Endodermal cell (in vitro differentiated cells): ENCODE results near the gene AACS. TPM values are rescaled to one million over a fixed set of nuclear protein-coding genes. Genes with fewer than 3 reads are reported as not detected.
"Not testable (repeated sequence)": the region's sequence is repeated elsewhere in the genome, so short reads cannot be mapped to it uniquely, and the experiment has no call there.

Source experiments
- DNase-seq: peaks from one replicate; pipeline ENCODE4 v3.0.0-alpha.2; 2017
- H3K27ac ChIP-seq: 2 replicates; pipeline ENCODE4 v1.5.1; 2013; ENCODE audit warnings: mild to moderate bottlenecking, low read depth, low read length, moderate library complexity
- H3K27me3 ChIP-seq: 2 replicates; pipeline ENCODE4 v1.6.1; 2013; ENCODE audit warnings: mild to moderate bottlenecking, low read length, moderate library complexity; ENCODE audit not compliant: insufficient read depth, control insufficient read depth, poor library complexity, severe bottlenecking
- H3K36me3 ChIP-seq: 2 replicates; pipeline ENCODE4 v1.7.0; 2013; ENCODE audit warnings: mild to moderate bottlenecking, low read length, moderate library complexity; ENCODE audit not compliant: control insufficient read depth, insufficient read depth
- H3K4me1 ChIP-seq: one replicate; pipeline ENCODE4 v1.7.0; 2013; ENCODE audit warnings: low read length; ENCODE audit not compliant: control insufficient read depth, insufficient read depth
- H3K4me3 ChIP-seq: 2 replicates; pipeline ENCODE4 v1.5.1; 2013; ENCODE audit warnings: mild to moderate bottlenecking, low read length, moderate library complexity
- H3K9ac ChIP-seq: 2 replicates; pipeline ENCODE4 v1.6.1; 2013; ENCODE audit warnings: mild to moderate bottlenecking, low read length, moderate library complexity; ENCODE audit not compliant: poor library complexity, severe bottlenecking; ENCODE audit errors: extremely low read depth
- H3K9me3 ChIP-seq: 2 replicates; pipeline ENCODE4 v1.6.1; 2013; ENCODE audit warnings: mild to moderate bottlenecking, low read length, moderate library complexity; ENCODE audit not compliant: control insufficient read depth
- H3K27ac Mint-ChIP-seq: 2 replicates; pipeline ENCODE4 v1.8.0; 2020; ENCODE audit warnings: mixed read lengths
- H3K27me3 Mint-ChIP-seq: 2 replicates; pipeline ENCODE4 v1.8.0; 2021; ENCODE audit warnings: mild to moderate bottlenecking, mixed read lengths; ENCODE audit not compliant: insufficient read depth
- H3K36me3 Mint-ChIP-seq: 2 replicates; pipeline ENCODE4 v1.8.0; 2020; ENCODE audit warnings: low read depth, mixed read lengths
- H3K4me1 Mint-ChIP-seq: 2 replicates; pipeline ENCODE4 v1.8.0; 2020; ENCODE audit warnings: mixed read lengths
- H3K4me3 Mint-ChIP-seq: 2 replicates; pipeline ENCODE4 v1.8.0; 2020; ENCODE audit warnings: mild to moderate bottlenecking, moderate library complexity, mixed read lengths
- H3K9me3 Mint-ChIP-seq: 2 replicates; pipeline ENCODE4 v1.8.0; 2020; ENCODE audit warnings: mild to moderate bottlenecking, mixed read lengths
- CTCF ChIP-seq: fragments of 200-600 bp; sonication (generic); conservative IDR thresholded peaks from 2 replicates; pipeline ENCODE4 v1.5.0; 2021; ENCODE audit warnings: antibody characterized with exemption, mild to moderate bottlenecking
- WGBS, 2 experiments: methylation state at CpG; one replicate each; pipeline versions ENCODE4 v1.1.5 to v1.1.7; 2013; ENCODE audit warnings: missing lambda C conversion rate in 2 of 2, mixed read lengths in 1 of 2; ENCODE audit not compliant: insufficient coverage in 1 of 2, insufficient read length in 1 of 2; 5-methylcytosine and 5-hydroxymethylcytosine counted together
- total RNA-seq, 2 donors: library from RNA; stranded (reverse); fragmentation: NEBNext Ultra II Directional in 1 of 2; extraction: Animal tissue kit (Norgen Biotek cat#: 25700) in 1 of 2; gene quantifications; 2 replicates in 1 of 2; 3 replicates in 1 of 2; pipeline ENCODE4 v1.2.1, GENCODE V29; 2021

Gene AACS
- total RNA-seq, 2 donors from 2014 or later, result 55.4 to 71.9 TPM

GRCh38 chr12:125111403-125111802, 46.2 kb downstream of the AACS start:
- Mint-ChIP-seq H3K4me1 (peaks cover 8% of the 10 kb centered on the region), H3K27me3 (no peaks in the 10 kb centered on the region), H3K27ac (no peak overlapping the region), H3K9me3 (peaks cover 1% of the 10 kb centered on the region), H3K4me3 (no peak overlapping the region), H3K36me3 (peaks cover 77% of the 10 kb centered on the region)
- H3K4me1 ChIP-seq, result peaks cover 10% of the 10 kb centered on the region
- H3K9ac ChIP-seq, result no peak overlapping the region
- peaks cover 66% of the 10 kb centered on the region for H3K36me3 ChIP-seq
- no peak for DNase-seq
- no peak overlapping the region for H3K4me3 ChIP-seq
- H3K27ac ChIP-seq, result no peak overlapping the region
- no peaks in the 10 kb centered on the region for H3K9me3 ChIP-seq
- no peaks in the 10 kb centered on the region for H3K27me3 ChIP-seq
- 94 to 100% methylated on average over 2 to 3 of the region's 3 CpGs for WGBS, 2 experiments
- TF ChIP-seq CTCF, result no peak

DNA sequence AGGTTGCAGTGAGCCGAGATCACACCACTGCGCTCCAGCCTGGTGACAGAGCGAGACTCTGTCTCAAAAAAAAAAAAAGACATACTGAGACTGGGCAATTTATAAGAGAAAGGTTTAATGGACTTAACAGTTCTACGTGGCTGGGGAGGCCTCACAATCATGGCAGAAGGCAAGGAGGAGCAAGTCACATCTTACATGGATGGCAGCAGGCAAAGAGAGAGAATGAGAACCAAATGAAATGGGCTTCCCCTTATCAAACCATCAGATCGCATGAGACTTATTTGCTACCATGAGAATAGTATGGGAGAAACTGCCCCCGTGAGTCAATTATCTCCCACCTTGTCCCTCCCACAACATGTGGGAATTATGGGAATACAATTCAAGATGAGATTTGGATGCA, 47.4 kb downstream of the AACS start:
- H3K27me3 Mint-ChIP-seq, H3K27me3 ChIP-seq, H3K9ac ChIP-seq, DNase-seq, H3K4me1 Mint-ChIP-seq, H3K9me3 Mint-ChIP-seq, H3K4me3 ChIP-seq, H3K4me3 Mint-ChIP-seq, H3K27ac ChIP-seq, H3K9me3 ChIP-seq, H3K27ac Mint-ChIP-seq, H3K4me1 ChIP-seq: not testable (repeated sequence)
- H3K36me3 Mint-ChIP-seq, result peaks cover 71% of the 10 kb centered on the region
- H3K36me3 ChIP-seq, result peaks cover 61% of the 10 kb centered on the region
- 85 to 95% methylated on average over 4 to 6 of the region's 6 CpGs for WGBS, 2 experiments

- Histone ChIP-seq H3K4me3 (no peak overlapping the region), H3K9ac (no peak overlapping the region), H3K36me3 (peaks cover 61% of the 10 kb centered on the region), H3K4me1 (no peaks in the 10 kb centered on the region), H3K9me3 (no peaks in the 10 kb centered on the region), H3K27me3 (no peaks in the 10 kb centered on the region), H3K27ac (no peak overlapping the region)
- Mint-ChIP-seq H3K27me3 (no peaks in the 10 kb centered on the region), H3K4me3 (no peak overlapping the region), H3K4me1 (no peaks in the 10 kb centered on the region), H3K27ac (no peak overlapping the region), H3K36me3 (peaks cover 76% of the 10 kb centered on the region), H3K9me3 (peaks cover 1% of the 10 kb centered on the region)
- DNase-seq, result no peak
- WGBS, 2 experiments, result 95 to 100% methylated on average over 2 to 8 of the region's 8 CpGs
- no peak for TF ChIP-seq CTCF
Observed at GRCh38 chr12:125113263-125113662, 48.0 kb downstream of the AACS start.

GRCh38 chr12:125113789-125114188, 48.6 kb downstream of the AACS start:
- Mint-ChIP-seq H3K27ac (peak overlapping the region; percentile 74), H3K36me3 (peaks cover 78% of the 10 kb centered on the region), H3K9me3 (peaks cover 1% of the 10 kb centered on the region), H3K27me3 (no peaks in the 10 kb centered on the region), H3K4me3 (no peak overlapping the region), H3K4me1 (no peaks in the 10 kb centered on the region)
- Histone ChIP-seq H3K9ac (no peak overlapping the region), H3K9me3 (no peaks in the 10 kb centered on the region), H3K4me3 (no peak overlapping the region), H3K27ac (no peak overlapping the region), H3K36me3 (peaks cover 56% of the 10 kb centered on the region), H3K4me1 (no peaks in the 10 kb centered on the region), H3K27me3 (no peaks in the 10 kb centered on the region)
- DNase-seq, result no peak
- TF ChIP-seq CTCF, result no peak
- WGBS, 2 experiments, result 60 to 85% methylated on average over 3 to 9 of the region's 9 CpGs
